Neural progenitor cell (in vitro differentiated cells): ENCODE results near the gene RAB36. TPM values are rescaled to one million over a fixed set of nuclear protein-coding genes. Genes with fewer than 3 reads are reported as not detected.

Experiments
- DNase-seq: peaks from one replicate; pipeline ENCODE4 v3.0.0-alpha.2; 2016; ENCODE audit warnings: low spot score
- H2AFZ ChIP-seq: fragments of 200-600 bp; sonication (generic); replicated peaks from 2 replicates; pipeline ENCODE4 v1.6.1; 2016; ENCODE audit warnings: antibody characterized with exemption
- H3F3A ChIP-seq: fragments of 200-600 bp; sonication (generic); 2 replicates; pipeline ENCODE4 v1.6.1; 2016; ENCODE audit warnings: antibody characterized with exemption, low read depth
- H3K27ac ChIP-seq: fragments of 200-600 bp; sonication (generic); 2 replicates; pipeline ENCODE4 v1.5.1; 2016; ENCODE audit warnings: mild to moderate bottlenecking
- H3K27me3 ChIP-seq: fragments of 200-600 bp; sonication (generic); 2 replicates; pipeline ENCODE4 v1.6.1; 2016; ENCODE audit warnings: mild to moderate bottlenecking, moderate library complexity
- H3K36me3 ChIP-seq: fragments of 200-600 bp; sonication (generic); 2 replicates; pipeline ENCODE4 v1.5.1; 2016
- H3K4me1 ChIP-seq: fragments of 200-600 bp; sonication (generic); 2 replicates; pipeline ENCODE4 v1.6.1; 2016; ENCODE audit warnings: mixed run types
- H3K4me2 ChIP-seq: fragments of 200-600 bp; sonication (generic); 2 replicates; pipeline ENCODE4 v1.6.1; 2016
- H3K4me3 ChIP-seq: fragments of 200-600 bp; sonication (generic); 2 replicates; pipeline ENCODE4 v1.5.1; 2016
- H3K79me2 ChIP-seq: fragments of 200-600 bp; sonication (generic); 2 replicates; pipeline ENCODE4 v1.6.1; 2016; ENCODE audit warnings: low read depth
- H3K9ac ChIP-seq: fragments of 200-600 bp; sonication (generic); 2 replicates; pipeline ENCODE4 v1.6.1; 2016
- H3K9me3 ChIP-seq: fragments of 200-600 bp; sonication (generic); 2 replicates; pipeline ENCODE4 v1.5.1; 2016; ENCODE audit warnings: low read depth
- H4K20me1 ChIP-seq: fragments of 200-600 bp; sonication (generic); 2 replicates; pipeline ENCODE4 v1.6.1; 2016; ENCODE audit warnings: low read depth
- H3K27ac Mint-ChIP-seq: 3 replicates; pipeline ENCODE4 v1.8.0; 2021; ENCODE audit warnings: mixed read lengths
- H3K27me3 Mint-ChIP-seq: 2 replicates; pipeline ENCODE4 v1.8.0; 2022; ENCODE audit warnings: low read depth, mild to moderate bottlenecking, inconsistent platforms, moderate library complexity, mixed read lengths; ENCODE audit not compliant: insufficient read depth
- H3K36me3 Mint-ChIP-seq: 3 replicates; pipeline ENCODE4 v1.8.0; 2021; ENCODE audit warnings: mixed read lengths
- H3K4me1 Mint-ChIP-seq: 3 replicates; pipeline ENCODE4 v1.8.0; 2021; ENCODE audit warnings: mixed read lengths
- H3K4me3 Mint-ChIP-seq: 3 replicates; pipeline ENCODE4 v1.8.0; 2021; ENCODE audit warnings: mild to moderate bottlenecking, moderate library complexity, mixed read lengths
- H3K9me3 Mint-ChIP-seq: 3 replicates; pipeline ENCODE4 v1.8.0; 2020; ENCODE audit warnings: mixed read lengths
- CTCF ChIP-seq: fragments of 200-600 bp; sonication (generic); IDR thresholded peaks from 2 replicates; pipeline ENCODE4 v1.5.1; 2017; ENCODE audit warnings: antibody characterized with exemption, mild to moderate bottlenecking
- EZH2 ChIP-seq: fragments of 200-600 bp; sonication (generic); IDR thresholded peaks from 2 replicates; pipeline ENCODE4 v1.6.1; 2017; ENCODE audit warnings: antibody characterized with exemption, mild to moderate bottlenecking, moderate library complexity
- EZH2phosphoT487 ChIP-seq: fragments of 200-600 bp; sonication (generic); IDR thresholded peaks from 2 replicates; pipeline ENCODE4 v1.6.1; 2017; ENCODE audit warnings: antibody characterized with exemption
- total RNA-seq: library from RNA; depleted of rRNA; stranded (reverse); fragments of >200 nt; gene quantifications from 2 replicates; pipeline ENCODE4 v1.2.3, GENCODE V29; 2015; ENCODE audit warnings: low replicate concordance

RAB36 gene
- total RNA-seq, 1 donor from 2014 or later, result 2.9 TPM

DNA sequence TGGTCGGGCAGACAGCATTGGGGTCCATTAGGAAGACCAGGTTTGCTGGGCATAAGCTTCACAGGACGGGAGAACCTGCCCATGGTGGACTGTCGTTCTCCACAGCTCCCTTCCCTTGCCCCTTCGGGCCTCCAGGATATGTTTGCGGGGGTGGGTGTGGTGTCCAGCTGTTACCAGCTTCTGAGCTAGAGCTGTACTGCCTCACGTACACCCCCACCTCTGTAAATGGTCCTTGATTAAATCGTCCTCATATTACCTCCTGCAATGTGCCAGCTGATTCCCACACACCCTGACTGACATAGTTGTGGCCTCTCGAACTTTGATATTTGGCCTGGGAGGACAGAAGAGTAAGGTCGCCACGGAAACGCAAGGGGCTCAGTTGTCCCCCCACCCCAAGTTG, 18.8 kb downstream of the RAB36 start:
- Histone ChIP-seq H3K27me3 (no peaks in the 10 kb centered on the region), H3K4me3 (no peak overlapping the region), H3K4me1 (peaks cover 18% of the 10 kb centered on the region), H2AFZ (no peak overlapping the region), H3K79me2 (no peaks in the 10 kb centered on the region), H3F3A (no peaks in the 10 kb centered on the region), H3K9me3 (no peaks in the 10 kb centered on the region), H3K4me2 (no peak overlapping the region), H3K27ac (no peak overlapping the region), H3K36me3 (no peaks in the 10 kb centered on the region), H3K9ac (no peak overlapping the region), H4K20me1 (no peaks in the 10 kb centered on the region)
- H3K9me3 Mint-ChIP-seq, result no peaks in the 10 kb centered on the region
- H3K27ac Mint-ChIP-seq, result peak overlapping the region; percentile 81
- peaks cover 38% of the 10 kb centered on the region for H3K4me1 Mint-ChIP-seq
- no peak for DNase-seq
- TF ChIP-seq EZH2 (no peak), CTCF (no peak), EZH2phosphoT487 (no peak)
- H3K27me3 Mint-ChIP-seq, result peaks cover 3% of the 10 kb centered on the region
- no peak overlapping the region for H3K4me3 Mint-ChIP-seq
- no peaks in the 10 kb centered on the region for H3K36me3 Mint-ChIP-seq

DNA sequence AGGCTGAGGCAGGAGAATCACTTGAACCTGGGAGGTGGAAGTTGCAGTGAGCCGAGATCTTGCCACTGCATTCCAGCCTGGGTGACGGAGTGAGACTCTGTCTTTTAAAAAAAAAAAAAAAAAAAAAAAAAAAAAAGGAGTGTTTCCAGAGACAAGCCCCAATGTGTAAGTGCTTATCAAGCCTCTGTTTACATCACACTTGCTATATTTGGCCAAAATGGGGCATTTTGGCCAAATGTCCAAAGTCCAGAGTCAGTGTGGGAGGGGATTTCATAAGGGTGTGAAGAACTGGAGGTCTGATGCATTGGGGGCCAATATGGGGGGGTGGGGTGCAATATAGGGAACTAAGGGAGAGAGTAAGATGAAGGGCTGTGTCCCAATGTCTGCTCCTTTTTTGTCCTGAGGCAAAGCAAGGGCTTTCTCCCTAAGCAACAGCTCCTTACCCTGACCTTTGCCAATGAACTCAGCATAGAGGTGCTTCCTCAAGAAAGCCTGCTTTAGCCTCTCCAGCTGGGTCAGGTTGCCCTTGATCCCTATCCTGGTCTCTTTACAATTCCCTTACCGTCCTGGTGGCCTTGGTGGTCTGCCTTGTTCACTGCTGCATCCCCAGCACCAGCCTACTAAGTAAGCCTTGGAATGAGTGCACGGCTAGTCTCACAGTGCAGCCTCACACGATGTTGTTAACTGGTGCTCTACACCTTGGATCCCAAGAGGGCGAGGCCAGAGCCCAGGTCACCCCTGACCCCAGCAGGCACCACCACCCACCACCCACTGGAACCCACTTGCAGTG, 21.0 kb downstream of the RAB36 start:
- no peak for DNase-seq
- no peak overlapping the region for H3K4me3 Mint-ChIP-seq
- Histone ChIP-seq H3K4me2 (no peak overlapping the region), H3K9me3 (no peaks in the 10 kb centered on the region), H3F3A (no peaks in the 10 kb centered on the region), H2AFZ (no peak overlapping the region), H4K20me1 (no peaks in the 10 kb centered on the region), H3K27ac (no peak overlapping the region), H3K36me3 (no peaks in the 10 kb centered on the region), H3K79me2 (no peaks in the 10 kb centered on the region), H3K9ac (no peak overlapping the region), H3K4me3 (no peak overlapping the region), H3K4me1 (peaks cover 21% of the 10 kb centered on the region), H3K27me3 (no peaks in the 10 kb centered on the region)
- peaks cover 44% of the 10 kb centered on the region for H3K4me1 Mint-ChIP-seq
- no peaks in the 10 kb centered on the region for H3K36me3 Mint-ChIP-seq
- no peak overlapping the region for H3K27ac Mint-ChIP-seq
- TF ChIP-seq EZH2 (no peak), CTCF (no peak), EZH2phosphoT487 (no peak)
- H3K27me3 Mint-ChIP-seq, result peaks cover 8% of the 10 kb centered on the region
- no peaks in the 10 kb centered on the region for H3K9me3 Mint-ChIP-seq

GRCh38 chr22:23166841-23167616, 21.8 kb downstream of the RAB36 start:
- peaks cover 8% of the 10 kb centered on the region for H3K27me3 Mint-ChIP-seq
- H3F3A ChIP-seq, result no peaks in the 10 kb centered on the region
- H4K20me1 ChIP-seq, result no peaks in the 10 kb centered on the region
- no peak overlapping the region for H2AFZ ChIP-seq
- no peak overlapping the region for H3K4me3 Mint-ChIP-seq
- no peak overlapping the region for H3K9ac ChIP-seq
- H3K79me2 ChIP-seq, result no peaks in the 10 kb centered on the region
- TF ChIP-seq EZH2, result no peak
- no peak for TF ChIP-seq CTCF
- TF ChIP-seq EZH2phosphoT487, result no peak
- no peaks in the 10 kb centered on the region for H3K9me3 ChIP-seq
- no peaks in the 10 kb centered on the region for H3K36me3 Mint-ChIP-seq
- no peak overlapping the region for H3K4me3 ChIP-seq
- H3K4me1 Mint-ChIP-seq, result peaks cover 44% of the 10 kb centered on the region
- no peak overlapping the region for H3K27ac ChIP-seq
- peaks cover 21% of the 10 kb centered on the region for H3K4me1 ChIP-seq
- no peaks in the 10 kb centered on the region for H3K9me3 Mint-ChIP-seq
- H3K36me3 ChIP-seq, result no peaks in the 10 kb centered on the region
- no peaks in the 10 kb centered on the region for H3K27me3 ChIP-seq
- H3K4me2 ChIP-seq, result peak overlapping the region; percentile 31
- peak overlapping the region; percentile 63 for H3K27ac Mint-ChIP-seq
- peak; percentile 48 for DNase-seq
